Keratinocyte (primary cell): ENCODE results near the gene TMEM123. TPM values are rescaled to one million over a fixed set of nuclear protein-coding genes. Genes with fewer than 3 reads are reported as not detected.

ENCODE experiments used
- DNase-seq: peaks from one replicate; pipeline ENCODE4 v3.0.0-alpha.2; 2011; ENCODE audit warnings: low read depth, missing footprints, low spot score
- FAIRE-seq: peaks from 2 replicates; lab custom pipeline; 2011; peaks lifted over from hg19 to GRCh38; lab: Jason Lieb, UNC
- H2AFZ ChIP-seq: 2 replicates; pipeline ENCODE4 v1.6.0; 2012; ENCODE audit warnings: low read length, control low read depth, inconsistent platforms; ENCODE audit not compliant: control insufficient read depth
- H3K27ac ChIP-seq: 2 replicates; pipeline ENCODE4 v1.5.1; 2011; ENCODE audit warnings: low read length; ENCODE audit not compliant: control insufficient read depth, insufficient read depth
- H3K27me3 ChIP-seq: 3 replicates; pipeline ENCODE4 v1.6.0; 2011; ENCODE audit warnings: low read length; ENCODE audit not compliant: control insufficient read depth, insufficient read depth; ENCODE audit errors: extremely low read depth
- H3K36me3 ChIP-seq, 2 experiments: 2 replicates in 1 of 2; 3 replicates in 1 of 2; pipeline ENCODE4 v1.5.1; 2011; ENCODE audit warnings: low read length in 2 of 2, mild to moderate bottlenecking in 1 of 2; ENCODE audit not compliant: control insufficient read depth in 2 of 2, insufficient read depth in 2 of 2; ENCODE audit errors: extremely low read depth in 1 of 2
- H3K4me1 ChIP-seq: 3 replicates; pipeline ENCODE4 v1.5.1; 2011; ENCODE audit warnings: low read length; ENCODE audit not compliant: control insufficient read depth, insufficient read depth; ENCODE audit errors: extremely low read depth
- H3K4me2 ChIP-seq: 3 replicates; pipeline ENCODE4 v1.6.0; 2011; ENCODE audit warnings: low read depth, low read length; ENCODE audit not compliant: control insufficient read depth, insufficient read depth; ENCODE audit errors: extremely low read depth
- H3K4me3 ChIP-seq, 3 experiments: fragments of 200-600 bp in 1 of 3; sonication (generic) in 1 of 3; 2 replicates in 2 of 3; 3 replicates in 1 of 3; pipeline ENCODE4 v1.5.1; 2011 to 2016; ENCODE audit warnings: low read length in 3 of 3, mild to moderate bottlenecking in 3 of 3, control low read depth in 2 of 3, inconsistent platforms in 1 of 3, low read depth in 1 of 3, mixed read lengths in 1 of 3, mixed run types in 1 of 3, moderate library complexity in 1 of 3; ENCODE audit not compliant: control insufficient read depth in 2 of 3, insufficient read depth in 2 of 3; ENCODE audit errors: extremely low read depth in 1 of 3
- H3K79me2 ChIP-seq: 2 replicates; pipeline ENCODE4 v1.6.0; 2012; ENCODE audit warnings: low read length; ENCODE audit not compliant: control insufficient read depth, insufficient read depth
- H3K9ac ChIP-seq: 3 replicates; pipeline ENCODE4 v1.6.0; 2011; ENCODE audit warnings: low read length; ENCODE audit not compliant: control insufficient read depth, insufficient read depth; ENCODE audit errors: extremely low read depth
- H3K9me1 ChIP-seq: 3 replicates; pipeline ENCODE4 v1.6.0; 2011; ENCODE audit warnings: low read length; ENCODE audit not compliant: control insufficient read depth, insufficient read depth; ENCODE audit errors: extremely low read depth
- H3K9me3 ChIP-seq: 2 replicates; pipeline ENCODE4 v1.5.1; 2012; ENCODE audit warnings: low read depth, low read length; ENCODE audit not compliant: control insufficient read depth
- H4K20me1 ChIP-seq: 3 replicates; pipeline ENCODE4 v1.6.0; 2011; ENCODE audit warnings: low read length; ENCODE audit not compliant: control insufficient read depth, insufficient read depth; ENCODE audit errors: extremely low read depth
- CTCF ChIP-seq, 3 experiments: IDR thresholded peaks in 1 of 3; conservative IDR thresholded peaks in 1 of 3; optimal IDR thresholded peaks in 1 of 3; 2 replicates in 2 of 3; 3 replicates in 1 of 3; pipeline versions ENCODE3 to v1.5.1; 2011; ENCODE audit warnings: low read length in 3 of 3, mild to moderate bottlenecking in 3 of 3, moderate library complexity in 2 of 3, control low read depth in 1 of 3, inconsistent platforms in 1 of 3; ENCODE audit not compliant: insufficient read depth in 2 of 3; ENCODE audit errors: extremely low read depth in 1 of 3
- EZH2 ChIP-seq: IDR thresholded peaks from one replicate; pipeline ENCODE4 v1.6.1; 2012; ENCODE audit warnings: inconsistent platforms, mild to moderate bottlenecking, low read length, moderate library complexity
- dilution Hi-C: fragments of 300-500 bp; cut with MboI; formaldehyde crosslinking; loops from one replicate; pipeline ENCODE4 v1.7.0; 2020; ENCODE audit warnings: low sequenced_read_pairs; ENCODE audit not compliant: extremely low pct_ligation_motif_present
- polyA plus RNA-seq, 5 experiments: library from polyadenylated mRNA; depleted of rRNA in 3 of 5; stranded (reverse) in 3 of 5; stranded (forward) in 1 of 5; unstranded in 1 of 5; fragments of >200 nt; gene quantifications; 1 replicate in 1 of 5; 2 replicates in 3 of 5; 3 replicates in 1 of 5; pipeline versions ENCODE4 v1.2.1 to v1.2.3, GENCODE V29; 2011 to 2012; ENCODE audit warnings: missing spikeins in 2 of 5, low read depth in 1 of 5, low replicate concordance in 1 of 5

TMEM123 gene
- polyA plus RNA-seq, 1 donor (not counting 4 experiments of a cell fraction or from before 2014, with no cell fraction given) = 408 TPM

- Histone ChIP-seq H3K4me3 (no peak overlapping the region), H3K9me3 (no peaks in the 10 kb centered on the region), H3K9me1 (no peaks in the 10 kb centered on the region), H3K27me3 (no peaks in the 10 kb centered on the region), H3K36me3 (peaks cover 4 to 5% of the 10 kb centered on the region in 2 experiments), H3K4me2 (no peak overlapping the region), H3K79me2 (peaks cover 34% of the 10 kb centered on the region), H3K4me1 (no peaks in the 10 kb centered on the region), H3K9ac (no peak overlapping the region), H4K20me1 (peaks cover 5% of the 10 kb centered on the region), H3K27ac (no peak overlapping the region), H2AFZ (no peak overlapping the region)
- DNase-seq (no peak), FAIRE-seq (no peak)
- no peak for TF ChIP-seq EZH2
- TF ChIP-seq CTCF (optimal IDR thresholded peaks at IDR 0.05 in 1 of 3, IDR thresholded peaks at IDR 0.05 in 1 of 3, conservative IDR thresholded peaks at IDR 0.05 in 1 of 3; ENCODE audit: extremely low read depth in 1 of 3, insufficient read depth in 2 of 3, low read length in 3 of 3) = no peak
- dilution Hi-C loops = no loop called here
These were observed 46.5 kb downstream of the TMEM123 start for GRCh38 chr11:102406099-102406498.

GRCh38 chr11:102405501-102405900 lies 47.1 kb downstream of the TMEM123 start:
- H3K9ac ChIP-seq = no peak overlapping the region
- DNase-seq (no peak), FAIRE-seq (no peak)
- no peaks in the 10 kb centered on the region for H3K9me3 ChIP-seq
- dilution Hi-C loops = no loop called here
- peaks cover 7 to 8% of the 10 kb centered on the region in 2 experiments for H3K36me3 ChIP-seq
- no peak overlapping the region for H2AFZ ChIP-seq
- H3K4me2 ChIP-seq = no peak overlapping the region
- no peaks in the 10 kb centered on the region for H3K4me1 ChIP-seq
- no peaks in the 10 kb centered on the region for H3K27me3 ChIP-seq
- TF ChIP-seq CTCF (optimal IDR thresholded peaks at IDR 0.05 in 1 of 3, IDR thresholded peaks at IDR 0.05 in 1 of 3, conservative IDR thresholded peaks at IDR 0.05 in 1 of 3; ENCODE audit: extremely low read depth in 1 of 3, insufficient read depth in 2 of 3, low read length in 3 of 3) (no peak), EZH2 (no peak)
- H3K4me3 ChIP-seq = no peak overlapping the region
- peaks cover 31% of the 10 kb centered on the region for H3K79me2 ChIP-seq
- H3K9me1 ChIP-seq = no peaks in the 10 kb centered on the region
- H4K20me1 ChIP-seq = peaks cover 5% of the 10 kb centered on the region
- no peak overlapping the region for H3K27ac ChIP-seq
